NCI-H748 (cell line): ENCODE data around the gene PSMB8.
"Not testable (repeated sequence)": the region's sequence is repeated elsewhere in the genome, so short reads cannot be mapped to it uniquely, and the experiment has no call there.

Source experiments
- DNase-seq: peaks from one replicate; lab custom pipeline; 2025; ENCODE audit not compliant: unreplicated experiment; lab: John Stamatoyannopoulos, UW

Gene PSMB8

GRCh38 chr6:32838114-32838958 lies 5.5 kb downstream of the PSMB8 start, which contains the start of gene TAP2:
Gene TAP2 (minus strand): TSS chr6:32838739. CDS start chr6:32838233, 506 bp downstream.
- peak; percentile 92 for DNase-seq

DNA sequence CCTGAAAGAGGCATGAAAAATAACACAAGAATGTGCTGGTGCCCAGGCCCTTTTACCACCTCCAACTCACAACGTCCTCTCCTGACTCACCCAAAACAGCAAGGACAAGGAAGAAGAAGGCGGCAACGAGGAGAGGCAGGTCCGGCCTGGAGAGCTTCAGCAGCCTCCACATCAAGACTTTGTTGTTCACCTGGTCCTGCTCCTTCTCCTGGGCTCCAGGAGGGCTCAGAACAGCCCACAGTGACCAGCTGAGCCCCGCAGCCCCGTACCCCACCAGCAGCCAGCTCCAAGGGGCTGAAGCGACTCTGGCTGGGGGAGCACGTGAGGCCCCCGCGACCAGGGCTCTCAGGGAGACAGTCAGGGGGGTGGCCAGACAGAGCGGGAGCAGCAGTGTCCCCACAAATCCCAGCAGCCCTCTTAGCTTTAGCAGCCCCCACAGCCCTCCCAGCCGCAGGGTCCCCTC lies 6.2 kb downstream of the PSMB8 start:
- DNase-seq = no peak

GRCh38 chr6:32836873-32837272 lies 7.0 kb downstream of the PSMB8 start:
- no peak for DNase-seq

- no peak for DNase-seq
Measured at GRCh38 chr6:32835167-32835893, 8.5 kb downstream of the PSMB8 start.

DNA sequence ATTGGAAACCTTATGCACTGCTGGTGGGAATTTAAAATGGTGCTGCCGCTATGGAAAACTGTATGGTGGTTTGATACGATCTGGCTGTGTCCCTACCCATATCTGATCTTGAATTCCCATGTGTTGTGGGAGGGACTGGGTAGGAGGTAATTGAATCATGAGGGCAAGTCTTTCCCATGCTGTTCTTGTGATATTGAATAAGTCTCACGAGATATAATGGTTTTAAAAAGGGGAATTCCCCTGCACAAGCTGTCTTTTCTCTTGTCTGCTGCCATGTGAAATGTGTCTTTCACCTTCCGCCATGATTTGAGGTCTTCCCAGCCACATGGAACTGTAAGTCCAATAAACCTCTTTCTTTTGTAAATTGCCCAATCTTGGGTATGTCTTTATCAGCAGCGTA lies 10.2 kb downstream of the PSMB8 start:
- no peak for DNase-seq

DNA sequence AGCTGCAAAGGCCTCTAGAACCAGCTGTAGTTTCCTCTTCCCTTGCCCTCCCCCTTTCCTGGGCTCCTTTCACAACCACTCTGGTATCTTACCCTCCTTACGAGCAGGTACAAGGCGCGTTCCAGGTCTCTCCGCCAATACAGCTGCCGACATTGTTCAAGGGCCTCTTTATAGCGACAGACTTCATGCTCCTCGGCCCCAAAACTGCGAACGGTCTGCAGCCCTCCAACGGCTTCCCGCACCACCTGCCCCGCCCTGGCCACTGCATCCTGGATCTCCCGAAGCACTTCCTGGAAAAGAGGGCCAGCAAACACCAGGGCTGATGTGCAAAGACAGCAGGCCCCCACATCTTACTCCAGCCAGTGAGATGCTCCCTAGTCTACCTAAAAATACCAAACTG lies 11.3 kb downstream of the PSMB8 start:
- DNase-seq = no peak

DNA sequence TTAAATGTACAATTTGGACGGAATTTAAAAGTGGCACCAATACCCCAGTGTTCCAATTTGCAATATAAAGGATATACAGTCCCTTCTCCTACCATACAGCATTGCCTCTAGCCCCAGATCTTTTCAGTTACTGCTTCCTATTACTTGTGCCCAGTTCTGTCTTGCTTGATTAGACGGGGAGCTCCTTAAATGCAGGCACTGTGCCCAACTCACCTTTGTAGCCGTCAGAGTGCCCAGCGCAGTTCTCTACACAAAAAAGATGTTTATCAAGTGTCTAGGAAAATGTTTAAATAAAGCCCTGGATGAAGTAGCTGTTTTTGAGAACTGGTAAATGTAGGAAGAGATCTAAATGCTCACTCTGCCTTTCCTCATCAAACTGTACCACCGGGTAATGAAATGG lies 12.9 kb downstream of the PSMB8 start:
- DNase-seq = no peak

- no peak for DNase-seq
Measured at GRCh38 chr6:32830017-32830416, 13.8 kb downstream of the PSMB8 start.

GRCh38 chr6:32829495-32829894 lies 14.4 kb downstream of the PSMB8 start:
- DNase-seq = no peak

DNA sequence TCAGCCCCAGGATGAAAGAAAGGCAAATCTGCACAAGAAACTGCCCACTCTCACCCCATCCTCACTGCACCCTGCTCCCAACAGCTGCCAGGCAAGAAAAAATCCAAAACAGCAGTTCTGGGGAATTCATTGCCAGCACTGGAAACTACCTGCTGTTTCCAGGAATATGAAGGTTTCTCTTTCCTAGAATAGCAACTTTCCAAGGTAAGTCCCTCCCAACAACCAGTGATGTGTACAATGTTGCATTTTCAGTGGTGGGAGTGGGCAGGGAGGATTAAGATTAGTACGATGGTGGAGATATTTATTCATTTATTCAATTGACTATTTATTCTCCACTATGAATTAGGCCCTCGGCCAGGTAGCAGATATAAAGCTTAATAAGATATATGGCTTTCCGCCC lies 16.8 kb downstream of the PSMB8 start:
- no peak for DNase-seq

GRCh38 chr6:32825966-32826365 lies 17.9 kb downstream of the PSMB8 start:
- DNase-seq = peak; percentile 24

GRCh38 chr6:32819729-32820128 lies 24.1 kb downstream of the PSMB8 start:
- DNase-seq = no peak

GRCh38 chr6:32818867-32819266 lies 25.0 kb downstream of the PSMB8 start:
- no peak for DNase-seq

- DNase-seq = no peak
Measured at GRCh38 chr6:32816746-32817204, 27.1 kb downstream of the PSMB8 start, which contains the start of gene HLA-DOB. Gene HLA-DOB (minus strand): TSS chr6:32817002. CDS start chr6:32816951, 51 bp downstream.

DNA sequence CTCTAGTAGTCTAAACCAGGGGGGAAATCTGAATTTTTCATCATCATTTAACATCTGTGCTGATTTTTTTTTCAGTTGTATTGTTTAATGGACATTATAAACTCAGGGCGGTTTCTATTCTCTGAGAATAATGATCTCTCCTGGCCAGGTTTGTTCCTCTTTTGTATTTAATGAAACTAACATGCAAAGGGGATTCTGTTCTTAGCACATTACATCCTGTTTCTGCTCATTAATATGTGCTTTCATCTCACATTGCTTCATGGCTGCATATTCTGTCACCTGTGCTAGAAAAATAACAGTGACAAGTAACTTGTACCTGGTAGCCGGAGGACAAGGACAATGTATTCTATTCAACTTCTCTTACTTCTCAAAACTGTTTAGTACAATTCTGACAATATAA lies 27.9 kb downstream of the PSMB8 start:
- DNase-seq = no peak

- DNase-seq = no peak
Measured at GRCh38 chr6:32815115-32815514, 28.7 kb downstream of the PSMB8 start.

DNA sequence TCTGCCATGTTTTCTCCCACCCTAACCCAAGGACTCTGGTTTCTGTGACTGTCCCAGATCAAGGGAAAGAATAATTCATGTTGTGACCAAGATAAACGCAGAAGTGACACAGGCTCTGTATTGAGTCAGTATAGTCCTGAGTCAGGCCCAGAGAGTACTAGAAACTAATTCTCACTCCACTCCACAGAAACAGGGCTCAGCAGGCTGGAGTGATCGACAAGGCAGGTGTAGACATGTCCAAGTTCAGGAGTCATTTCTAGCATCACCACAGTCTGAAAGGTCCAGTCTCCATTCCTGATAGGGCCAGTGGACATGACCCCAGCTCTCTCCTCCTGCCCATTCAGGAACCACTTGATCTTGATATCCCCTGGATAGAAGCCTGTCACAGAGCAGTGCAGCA lies 29.7 kb downstream of the PSMB8 start:
- no peak for DNase-seq

DNA sequence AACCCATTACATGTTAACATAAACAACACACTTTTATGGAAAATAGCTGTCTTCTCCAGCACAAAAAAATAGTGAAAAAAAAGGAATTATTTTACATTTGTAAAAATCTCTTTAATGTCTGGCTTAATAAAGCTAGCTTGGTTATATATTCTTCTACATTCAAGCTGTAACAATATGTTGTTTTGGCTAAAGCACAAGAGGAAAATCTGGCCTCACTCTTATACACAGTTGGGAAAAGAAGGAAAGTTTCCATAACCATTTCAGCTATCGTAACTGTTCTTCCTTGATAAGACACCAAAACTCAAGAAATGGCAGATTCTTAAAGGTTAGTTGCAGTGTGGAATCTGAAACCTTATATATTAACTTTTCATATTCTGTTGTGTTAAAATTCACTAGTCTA lies 34.7 kb downstream of the PSMB8 start:
- no peak for DNase-seq

GRCh38 chr6:32807020-32807580 lies 36.7 kb downstream of the PSMB8 start:
- peak; percentile 21 for DNase-seq

DNA sequence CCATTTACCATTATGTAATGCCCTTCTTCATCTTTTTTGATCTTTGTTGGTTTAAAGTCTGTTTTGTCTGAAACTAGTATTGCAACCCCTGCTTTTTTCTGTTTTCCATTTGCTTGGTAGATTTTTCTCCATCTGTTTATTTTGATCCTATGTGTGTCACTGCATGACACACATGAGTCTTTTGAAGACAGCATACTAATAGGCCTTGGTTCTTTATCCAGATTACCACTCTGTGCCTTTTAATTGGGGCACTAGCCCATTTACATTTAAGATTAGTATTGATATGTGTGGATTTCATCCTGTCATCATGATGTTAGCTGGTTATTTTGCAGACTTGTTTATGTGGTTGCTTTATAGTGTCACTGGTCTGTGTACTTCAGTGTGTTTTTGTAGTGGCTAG lies 38.4 kb downstream of the PSMB8 start:
- DNase-seq = not testable (repeated sequence)

DNA sequence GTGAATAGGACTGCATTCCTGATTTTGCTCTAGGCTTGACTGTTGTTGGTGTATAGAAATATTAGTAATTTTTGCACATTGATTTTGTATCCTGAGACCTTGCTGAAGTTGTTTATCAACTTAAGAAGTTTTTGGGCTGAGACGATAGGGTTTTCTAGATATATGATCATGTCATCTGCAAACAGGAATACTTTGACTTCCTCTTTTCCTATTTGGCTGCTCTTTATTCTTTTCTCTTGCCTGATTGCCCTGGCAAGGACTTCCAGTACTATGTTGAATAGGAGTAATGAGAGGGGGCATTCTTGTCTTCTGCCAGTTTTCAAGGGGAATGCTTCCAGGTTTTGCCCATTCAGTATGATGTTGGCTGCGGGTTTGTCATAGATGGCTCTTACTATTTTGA lies 40.4 kb downstream of the PSMB8 start:
- no peak for DNase-seq

- no peak for DNase-seq
Measured at GRCh38 chr6:32799740-32800139, 44.1 kb downstream of the PSMB8 start.
